Measurements from ENCODE around the gene PTRH2. TPM values are rescaled to one million over a fixed set of nuclear protein-coding genes. Genes with fewer than 3 reads are reported as not detected.

PTRH2 gene
- total RNA-seq, 1 donor: 8.0 TPM

GRCh38 chr17:59748591-59748990, 41.4 kb upstream of the PTRH2 start:
- Histone ChIP-seq H2AFZ (ENCODE audit: low read length) (no peak overlapping the region), H3K9me3 (ENCODE audit: low read depth, low read length) (no peaks in the 10 kb centered on the region), H4K20me1 (ENCODE audit: insufficient read depth, low read length) (no peaks in the 10 kb centered on the region), H3K4me2 (ENCODE audit: insufficient read depth, low read length) (no peak overlapping the region), H3K4me1 (ENCODE audit: insufficient read depth, low read length) (peaks cover 13% of the 10 kb centered on the region), H3K4me3 (ENCODE audit: insufficient read depth, low read length) (no peak overlapping the region), H3K27ac (ENCODE audit: low read depth, low read length) (no peak overlapping the region), H3K36me3 (ENCODE audit: insufficient read depth, low read length) (no peaks in the 10 kb centered on the region), H3K79me2 (ENCODE audit: insufficient read depth, low read length) (peaks cover 12% of the 10 kb centered on the region), H3K27me3 (ENCODE audit: insufficient read depth, low read length) (no peaks in the 10 kb centered on the region)
- DNase-seq (ENCODE audit: insufficient read length, low spot score, missing footprints): no peak
- TF ChIP-seq, protein P1, sequence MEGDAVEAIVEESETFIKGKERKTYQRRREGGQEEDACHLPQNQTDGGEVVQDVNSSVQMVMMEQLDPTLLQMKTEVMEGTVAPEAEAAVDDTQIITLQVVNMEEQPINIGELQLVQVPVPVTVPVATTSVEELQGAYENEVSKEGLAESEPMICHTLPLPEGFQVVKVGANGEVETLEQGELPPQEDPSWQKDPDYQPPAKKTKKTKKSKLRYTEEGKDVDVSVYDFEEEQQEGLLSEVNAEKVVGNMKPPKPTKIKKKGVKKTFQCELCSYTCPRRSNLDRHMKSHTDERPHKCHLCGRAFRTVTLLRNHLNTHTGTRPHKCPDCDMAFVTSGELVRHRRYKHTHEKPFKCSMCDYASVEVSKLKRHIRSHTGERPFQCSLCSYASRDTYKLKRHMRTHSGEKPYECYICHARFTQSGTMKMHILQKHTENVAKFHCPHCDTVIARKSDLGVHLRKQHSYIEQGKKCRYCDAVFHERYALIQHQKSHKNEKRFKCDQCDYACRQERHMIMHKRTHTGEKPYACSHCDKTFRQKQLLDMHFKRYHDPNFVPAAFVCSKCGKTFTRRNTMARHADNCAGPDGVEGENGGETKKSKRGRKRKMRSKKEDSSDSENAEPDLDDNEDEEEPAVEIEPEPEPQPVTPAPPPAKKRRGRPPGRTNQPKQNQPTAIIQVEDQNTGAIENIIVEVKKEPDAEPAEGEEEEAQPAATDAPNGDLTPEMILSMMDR (IDR thresholded peaks at IDR 0.05; ENCODE audit: extremely low read depth, low read depth, low read length): no peak

DNA sequence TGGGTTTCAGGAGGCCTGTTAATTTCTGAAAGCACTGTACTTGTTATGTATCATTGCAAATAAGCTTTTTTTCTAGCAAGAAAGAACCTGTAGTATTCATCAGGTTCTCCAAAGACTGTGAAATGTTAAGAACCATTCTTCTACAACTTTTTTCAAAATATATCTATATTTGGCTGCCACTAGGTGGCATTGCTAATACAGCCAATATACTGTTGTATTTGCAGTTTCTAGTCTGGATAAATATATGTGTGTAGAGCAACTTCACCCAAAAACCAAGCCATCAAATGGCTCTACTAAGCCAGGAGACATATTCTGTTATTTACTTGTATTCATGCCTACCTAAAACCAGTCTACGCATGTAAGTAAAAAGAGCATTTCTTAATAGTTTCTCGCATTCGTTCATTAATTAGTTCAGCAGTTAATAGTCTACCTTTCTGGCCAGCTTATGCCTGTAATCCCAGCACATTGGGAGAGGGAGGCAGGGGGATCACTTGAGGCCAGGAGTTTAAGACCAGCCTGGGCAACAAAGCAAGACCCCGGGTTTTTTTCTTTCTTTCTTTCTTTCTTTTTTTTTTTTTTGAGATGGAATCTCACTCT, 39.7 kb upstream of the PTRH2 start:
- peaks cover 3% of the 10 kb centered on the region for H3K4me1 ChIP-seq (ENCODE audit: insufficient read depth, low read length)
- no peak overlapping the region for H3K27ac ChIP-seq (ENCODE audit: low read depth, low read length)
- peaks cover 6% of the 10 kb centered on the region for H3K79me2 ChIP-seq (ENCODE audit: insufficient read depth, low read length)
- peak; percentile 92 for DNase-seq (ENCODE audit: insufficient read length, low spot score, missing footprints)
- peaks cover 7% of the 10 kb centered on the region for H3K36me3 ChIP-seq (ENCODE audit: insufficient read depth, low read length)
- TF ChIP-seq, protein P1 (IDR thresholded peaks at IDR 0.05; ENCODE audit: extremely low read depth, low read depth, low read length): peak; percentile 66
- H4K20me1 ChIP-seq (ENCODE audit: insufficient read depth, low read length): no peaks in the 10 kb centered on the region
- H2AFZ ChIP-seq (ENCODE audit: low read length): no peak overlapping the region
- no peaks in the 10 kb centered on the region for H3K9me3 ChIP-seq (ENCODE audit: low read depth, low read length)
- no peaks in the 10 kb centered on the region for H3K27me3 ChIP-seq (ENCODE audit: insufficient read depth, low read length)
- no peak overlapping the region for H3K4me2 ChIP-seq (ENCODE audit: insufficient read depth, low read length)
- no peak overlapping the region for H3K4me3 ChIP-seq (ENCODE audit: insufficient read depth, low read length)

GRCh38 chr17:59745040-59745439, 37.8 kb upstream of the PTRH2 start:
- Histone ChIP-seq H3K4me1 (ENCODE audit: insufficient read depth, low read length) (no peaks in the 10 kb centered on the region), H3K27me3 (ENCODE audit: insufficient read depth, low read length) (no peaks in the 10 kb centered on the region), H3K36me3 (ENCODE audit: insufficient read depth, low read length) (peaks cover 8% of the 10 kb centered on the region), H4K20me1 (ENCODE audit: insufficient read depth, low read length) (no peaks in the 10 kb centered on the region), H3K9me3 (ENCODE audit: low read depth, low read length) (no peaks in the 10 kb centered on the region), H2AFZ (ENCODE audit: low read length) (no peak overlapping the region), H3K27ac (ENCODE audit: low read depth, low read length) (no peak overlapping the region), H3K79me2 (ENCODE audit: insufficient read depth, low read length) (no peaks in the 10 kb centered on the region), H3K4me2 (ENCODE audit: insufficient read depth, low read length) (no peak overlapping the region), H3K4me3 (ENCODE audit: insufficient read depth, low read length) (no peak overlapping the region)
- TF ChIP-seq, protein P1 (IDR thresholded peaks at IDR 0.05; ENCODE audit: extremely low read depth, low read depth, low read length): no peak
- DNase-seq (ENCODE audit: insufficient read length, low spot score, missing footprints): no peak

DNA sequence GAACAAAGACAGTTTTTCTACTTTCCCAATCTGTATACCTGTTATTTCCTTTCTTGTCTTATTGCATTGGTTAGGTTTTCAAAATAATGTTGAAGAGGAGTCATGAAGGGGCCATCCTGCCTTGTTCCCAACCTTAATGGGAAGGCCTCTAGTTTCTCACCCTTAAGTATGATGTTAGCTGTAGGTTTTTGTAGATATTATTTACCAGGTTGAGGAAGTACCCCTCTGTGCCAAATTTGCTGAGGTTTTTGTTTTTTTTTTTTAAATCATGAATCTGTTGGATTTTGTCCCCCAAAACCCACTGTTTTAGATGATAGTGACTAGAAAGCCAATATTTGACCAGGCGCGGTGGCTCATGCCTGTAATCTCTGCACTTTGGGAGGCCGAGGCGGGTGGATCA, 36.6 kb upstream of the PTRH2 start:
- no peaks in the 10 kb centered on the region for H3K79me2 ChIP-seq (ENCODE audit: insufficient read depth, low read length)
- H3K27ac ChIP-seq (ENCODE audit: low read depth, low read length): no peak overlapping the region
- peaks cover 8% of the 10 kb centered on the region for H3K36me3 ChIP-seq (ENCODE audit: insufficient read depth, low read length)
- TF ChIP-seq, protein P1 (IDR thresholded peaks at IDR 0.05; ENCODE audit: extremely low read depth, low read depth, low read length): no peak
- H3K9me3 ChIP-seq (ENCODE audit: low read depth, low read length): no peaks in the 10 kb centered on the region
- no peak for DNase-seq (ENCODE audit: insufficient read length, low spot score, missing footprints)
- H3K4me2 ChIP-seq (ENCODE audit: insufficient read depth, low read length): no peak overlapping the region
- H4K20me1 ChIP-seq (ENCODE audit: insufficient read depth, low read length): no peaks in the 10 kb centered on the region
- H3K4me3 ChIP-seq (ENCODE audit: insufficient read depth, low read length): no peak overlapping the region
- no peaks in the 10 kb centered on the region for H3K4me1 ChIP-seq (ENCODE audit: insufficient read depth, low read length)
- no peak overlapping the region for H2AFZ ChIP-seq (ENCODE audit: low read length)
- H3K27me3 ChIP-seq (ENCODE audit: insufficient read depth, low read length): no peaks in the 10 kb centered on the region
